HepG2 (cell line): ENCODE data around the gene ANK3.

Experiments
- ZNF124 ChIP-seq: sonication (generic); formaldehyde crosslinking; IDR thresholded peaks from 2 replicates; pipeline ENCODE4 v1.4.0; 2020; ENCODE audit warnings: missing genetic modification reagents
- ZNF788 ChIP-seq: sonication (generic); formaldehyde crosslinking; IDR thresholded peaks from 2 replicates; pipeline ENCODE4 v1.5.0; 2020; ENCODE audit warnings: mild to moderate bottlenecking, missing genetic modification reagents, borderline replicate concordance

GRCh38 chr10:60425392-60426110, 35.9 kb upstream of the ANK3 start:
- TF ChIP-seq ZNF788 (CRISPR knock-in tag) (no peak), ZNF124 (CRISPR knock-in tag) (no peak)
